ENCODE measurements around the gene OGDHL. TPM values are rescaled to one million over a fixed set of nuclear protein-coding genes. Genes with fewer than 3 reads are reported as not detected.

Gene OGDHL
- total RNA-seq, 1 donor from 2014 or later = 1.9 TPM

DNA sequence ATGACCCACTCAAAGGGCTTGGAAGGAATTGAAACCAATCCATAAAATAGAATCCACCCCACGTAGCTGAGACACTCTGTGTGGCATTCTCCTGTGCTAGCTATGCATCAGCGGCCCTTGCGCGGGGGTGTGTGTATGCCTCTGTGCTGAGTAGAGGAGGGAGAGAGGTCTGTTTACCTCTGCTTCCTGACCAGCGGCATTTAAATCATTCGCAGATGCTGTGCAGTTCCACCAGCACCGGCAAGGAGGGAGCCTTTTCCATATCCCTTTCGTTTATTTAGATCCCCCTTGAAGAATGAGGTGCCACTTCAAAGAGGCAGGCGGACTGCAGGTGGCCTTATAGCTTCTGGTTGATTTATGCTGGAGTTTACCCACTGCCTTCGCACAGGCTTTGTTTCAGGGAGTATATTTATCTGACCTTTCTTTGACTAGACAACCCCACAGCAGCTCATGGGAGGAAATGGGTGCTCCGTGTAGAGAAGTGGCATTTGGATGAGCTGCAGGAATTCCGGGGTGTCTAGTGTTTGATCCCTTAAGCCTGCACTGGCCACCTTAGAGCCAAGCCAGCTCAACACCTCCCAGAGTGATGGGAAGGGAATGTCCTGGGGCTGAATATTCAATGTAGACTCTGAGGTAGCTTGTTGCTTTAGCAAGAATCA, 71.3 kb downstream of the OGDHL start:
- Mint-ChIP-seq H3K27me3 (ENCODE audit: low read depth, unreplicated experiment) (peaks cover 79% of the 10 kb centered on the region), H3K27ac (ENCODE audit: unreplicated experiment) (no peak overlapping the region), H3K4me3 (ENCODE audit: unreplicated experiment) (no peak overlapping the region), H3K36me3 (ENCODE audit: low read depth, unreplicated experiment) (no peaks in the 10 kb centered on the region), H3K4me1 (ENCODE audit: low read depth, unreplicated experiment) (peaks cover 5% of the 10 kb centered on the region), H3K9me3 (ENCODE audit: unreplicated experiment) (peaks cover 5% of the 10 kb centered on the region)
- Histone ChIP-seq H2AFZ (ENCODE audit: low read depth, low read length) (no peak overlapping the region), H3K27me3 (ENCODE audit: insufficient read depth, low read length) (peaks cover 29% of the 10 kb centered on the region), H3K4me3 (ENCODE audit: insufficient read depth, low read depth, low read length) (no peak overlapping the region), H3K4me2 (ENCODE audit: low read length) (no peak overlapping the region), H3K4me1 (ENCODE audit: insufficient read depth, low read length) (no peaks in the 10 kb centered on the region), H3K36me3 (ENCODE audit: insufficient read depth, low read length) (no peaks in the 10 kb centered on the region), H4K20me1 (ENCODE audit: insufficient read depth, low read length) (no peaks in the 10 kb centered on the region), H3K9ac (ENCODE audit: low read length) (no peak overlapping the region), H3K79me2 (ENCODE audit: insufficient read depth, low read length) (no peaks in the 10 kb centered on the region), H3K9me3 (ENCODE audit: insufficient read depth, low read depth, low read length) (no peaks in the 10 kb centered on the region), H3K27ac (ENCODE audit: low read depth, low read length) (no peak overlapping the region)
- no peak for FAIRE-seq
- no peak for TF ChIP-seq EZH2 (IDR thresholded peaks at IDR 0.05; ENCODE audit: insufficient read depth, low read length)
- TF ChIP-seq, protein P1, sequence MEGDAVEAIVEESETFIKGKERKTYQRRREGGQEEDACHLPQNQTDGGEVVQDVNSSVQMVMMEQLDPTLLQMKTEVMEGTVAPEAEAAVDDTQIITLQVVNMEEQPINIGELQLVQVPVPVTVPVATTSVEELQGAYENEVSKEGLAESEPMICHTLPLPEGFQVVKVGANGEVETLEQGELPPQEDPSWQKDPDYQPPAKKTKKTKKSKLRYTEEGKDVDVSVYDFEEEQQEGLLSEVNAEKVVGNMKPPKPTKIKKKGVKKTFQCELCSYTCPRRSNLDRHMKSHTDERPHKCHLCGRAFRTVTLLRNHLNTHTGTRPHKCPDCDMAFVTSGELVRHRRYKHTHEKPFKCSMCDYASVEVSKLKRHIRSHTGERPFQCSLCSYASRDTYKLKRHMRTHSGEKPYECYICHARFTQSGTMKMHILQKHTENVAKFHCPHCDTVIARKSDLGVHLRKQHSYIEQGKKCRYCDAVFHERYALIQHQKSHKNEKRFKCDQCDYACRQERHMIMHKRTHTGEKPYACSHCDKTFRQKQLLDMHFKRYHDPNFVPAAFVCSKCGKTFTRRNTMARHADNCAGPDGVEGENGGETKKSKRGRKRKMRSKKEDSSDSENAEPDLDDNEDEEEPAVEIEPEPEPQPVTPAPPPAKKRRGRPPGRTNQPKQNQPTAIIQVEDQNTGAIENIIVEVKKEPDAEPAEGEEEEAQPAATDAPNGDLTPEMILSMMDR (IDR thresholded peaks at IDR 0.05; ENCODE audit: insufficient read depth, low read depth, low read length) = no peak
- DNase-seq (ENCODE audit: low read depth) = no peak

DNA sequence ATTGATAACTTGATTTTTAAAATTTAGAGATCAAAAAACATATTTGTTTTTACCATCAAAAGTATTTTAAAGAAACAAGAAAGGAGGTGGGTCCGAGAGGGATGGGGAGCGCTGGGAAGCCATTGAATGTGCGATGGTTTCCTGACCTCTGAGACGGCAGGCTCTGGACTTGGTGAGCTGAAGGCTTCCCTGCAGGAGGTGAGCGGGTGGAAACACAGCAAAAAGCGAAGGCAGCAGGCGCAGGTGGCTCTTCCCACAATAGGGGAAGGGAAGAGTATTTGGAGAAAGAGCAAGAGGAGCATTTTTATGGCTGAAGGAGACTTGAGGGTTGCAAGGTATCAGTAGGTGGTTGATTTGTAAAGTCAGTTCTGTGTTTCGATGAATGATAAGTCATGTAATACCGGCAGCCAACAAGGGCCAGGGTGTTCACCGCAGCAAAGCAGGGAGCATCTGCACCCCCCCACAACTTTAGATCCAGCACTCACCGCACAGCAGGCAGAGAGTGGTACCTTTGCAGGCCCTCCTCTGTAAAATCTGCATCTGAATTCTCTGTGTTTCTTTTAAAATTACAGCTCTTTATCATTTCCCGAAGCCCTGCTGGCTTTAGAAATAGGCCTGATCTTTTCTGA, 72.1 kb downstream of the OGDHL start:
- Mint-ChIP-seq H3K4me3 (ENCODE audit: unreplicated experiment) (no peak overlapping the region), H3K4me1 (ENCODE audit: low read depth, unreplicated experiment) (peaks cover 8% of the 10 kb centered on the region), H3K27ac (ENCODE audit: unreplicated experiment) (no peak overlapping the region), H3K9me3 (ENCODE audit: unreplicated experiment) (peaks cover 8% of the 10 kb centered on the region), H3K27me3 (ENCODE audit: low read depth, unreplicated experiment) (peaks cover 76% of the 10 kb centered on the region), H3K36me3 (ENCODE audit: low read depth, unreplicated experiment) (no peaks in the 10 kb centered on the region)
- Histone ChIP-seq H3K4me1 (ENCODE audit: insufficient read depth, low read length) (no peaks in the 10 kb centered on the region), H3K27ac (ENCODE audit: low read depth, low read length) (no peak overlapping the region), H4K20me1 (ENCODE audit: insufficient read depth, low read length) (no peaks in the 10 kb centered on the region), H3K79me2 (ENCODE audit: insufficient read depth, low read length) (no peaks in the 10 kb centered on the region), H3K27me3 (ENCODE audit: insufficient read depth, low read length) (peaks cover 29% of the 10 kb centered on the region), H2AFZ (ENCODE audit: low read depth, low read length) (no peak overlapping the region), H3K4me3 (ENCODE audit: insufficient read depth, low read depth, low read length) (no peak overlapping the region), H3K36me3 (ENCODE audit: insufficient read depth, low read length) (no peaks in the 10 kb centered on the region), H3K9ac (ENCODE audit: low read length) (no peak overlapping the region), H3K9me3 (ENCODE audit: insufficient read depth, low read depth, low read length) (no peaks in the 10 kb centered on the region), H3K4me2 (ENCODE audit: low read length) (no peak overlapping the region)
- no peak for TF ChIP-seq EZH2 (IDR thresholded peaks at IDR 0.05; ENCODE audit: insufficient read depth, low read length)
- TF ChIP-seq, protein P1 (IDR thresholded peaks at IDR 0.05; ENCODE audit: insufficient read depth, low read depth, low read length) = no peak
- DNase-seq (ENCODE audit: low read depth) (no peak), FAIRE-seq (no peak)

DNA sequence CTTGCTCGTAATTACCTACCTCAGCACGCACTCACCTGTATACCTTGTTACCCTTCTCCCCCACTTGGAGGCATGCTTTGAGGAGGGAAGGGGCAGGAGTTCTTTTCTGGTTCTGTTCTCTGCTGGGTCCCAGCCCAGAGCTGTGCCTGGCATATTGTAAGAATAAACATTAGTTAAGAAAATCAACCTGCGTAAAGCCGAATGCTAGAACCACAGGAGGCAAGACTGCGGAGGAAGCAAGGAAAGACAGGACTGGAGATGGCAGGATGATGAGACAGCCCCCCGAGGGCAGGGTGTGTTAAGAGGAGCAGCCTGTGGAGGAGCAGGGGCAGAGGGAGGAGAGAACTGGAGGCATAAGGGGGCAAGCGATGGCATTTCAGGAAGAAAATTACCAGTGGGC, 73.2 kb downstream of the OGDHL start:
- Histone ChIP-seq H3K4me1 (ENCODE audit: insufficient read depth, low read length) (no peaks in the 10 kb centered on the region), H3K36me3 (ENCODE audit: insufficient read depth, low read length) (no peaks in the 10 kb centered on the region), H3K4me3 (ENCODE audit: insufficient read depth, low read depth, low read length) (no peak overlapping the region), H3K4me2 (ENCODE audit: low read length) (no peak overlapping the region), H3K9me3 (ENCODE audit: insufficient read depth, low read depth, low read length) (no peaks in the 10 kb centered on the region), H2AFZ (ENCODE audit: low read depth, low read length) (no peak overlapping the region), H3K79me2 (ENCODE audit: insufficient read depth, low read length) (no peaks in the 10 kb centered on the region), H3K27me3 (ENCODE audit: insufficient read depth, low read length) (peaks cover 27% of the 10 kb centered on the region), H3K9ac (ENCODE audit: low read length) (no peak overlapping the region), H3K27ac (ENCODE audit: low read depth, low read length) (no peak overlapping the region), H4K20me1 (ENCODE audit: insufficient read depth, low read length) (no peaks in the 10 kb centered on the region)
- H3K36me3 Mint-ChIP-seq (ENCODE audit: low read depth, unreplicated experiment) = no peaks in the 10 kb centered on the region
- peaks cover 8% of the 10 kb centered on the region for H3K9me3 Mint-ChIP-seq (ENCODE audit: unreplicated experiment)
- peaks cover 8% of the 10 kb centered on the region for H3K4me1 Mint-ChIP-seq (ENCODE audit: low read depth, unreplicated experiment)
- H3K4me3 Mint-ChIP-seq (ENCODE audit: unreplicated experiment) = no peak overlapping the region
- no peak for DNase-seq (ENCODE audit: low read depth)
- H3K27ac Mint-ChIP-seq (ENCODE audit: unreplicated experiment) = no peak overlapping the region
- TF ChIP-seq, protein P1 (IDR thresholded peaks at IDR 0.05; ENCODE audit: insufficient read depth, low read depth, low read length) = no peak
- no peak for TF ChIP-seq EZH2 (IDR thresholded peaks at IDR 0.05; ENCODE audit: insufficient read depth, low read length)
- peaks cover 67% of the 10 kb centered on the region for H3K27me3 Mint-ChIP-seq (ENCODE audit: low read depth, unreplicated experiment)
- FAIRE-seq = no peak

All from astrocyte (in vitro differentiated cells and primary cell).